Erythroblast (primary cell): ENCODE data around the gene GSTT2B.
"Not testable (repeated sequence)": the region's sequence is repeated elsewhere in the genome, so short reads cannot be mapped to it uniquely, and the experiment has no call there.

Source experiments
- DNase-seq, 2 experiments: peaks; one replicate each; lab custom pipeline; 2025; lab: John Stamatoyannopoulos, UW
- GATA1 ChIP-seq: IDR thresholded peaks from 2 replicates; pipeline ENCODE4 v1.6.1; 2011; ENCODE audit warnings: low read depth, mild to moderate bottlenecking, control low read depth, low read length, moderate library complexity
- POLR2A ChIP-seq: IDR thresholded peaks from 2 replicates; pipeline ENCODE4 v1.6.1; 2011; ENCODE audit warnings: mild to moderate bottlenecking, low read length

The GSTT2B gene

DNA sequence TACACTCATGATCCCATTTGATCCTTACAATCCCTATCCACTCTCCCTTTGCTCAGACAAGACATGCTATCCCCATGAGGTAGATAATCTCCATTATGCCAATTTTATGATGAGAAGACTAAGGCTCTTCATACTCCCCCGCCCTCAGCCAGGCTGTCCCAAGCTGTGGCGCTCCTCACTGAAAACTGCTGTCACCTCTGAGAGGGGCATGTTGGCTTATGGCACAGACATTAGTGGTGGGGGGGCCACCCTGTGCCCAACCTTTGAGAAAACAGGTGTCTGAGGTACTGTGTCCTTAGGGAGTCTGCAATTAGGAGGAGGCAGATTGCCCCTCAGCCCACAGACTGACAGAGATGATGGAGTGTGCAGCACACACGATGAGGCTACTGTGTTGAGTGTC, 8.1 kb upstream of the GSTT2B start:
- TF ChIP-seq POLR2A (no peak), GATA1 (no peak)
- DNase-seq: no peak

DNA sequence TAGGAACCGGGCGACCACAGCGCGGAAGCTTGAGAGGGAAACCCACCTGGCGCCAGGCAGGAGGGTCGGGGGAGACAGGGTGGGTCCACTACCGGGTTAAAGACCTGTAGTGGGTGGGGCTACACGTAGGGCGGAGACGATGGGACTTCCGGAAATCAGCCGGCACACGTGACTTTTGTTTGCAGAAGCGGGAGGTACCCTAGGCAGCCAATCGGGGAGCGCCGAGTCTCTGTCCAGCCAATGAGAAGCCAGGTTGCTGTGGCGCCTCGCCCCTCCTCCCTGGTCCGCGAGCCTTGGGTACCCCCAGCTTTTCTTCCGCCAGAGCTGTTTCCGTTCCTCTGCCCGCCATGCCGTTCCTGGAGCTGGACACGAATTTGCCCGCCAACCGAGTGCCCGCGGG, 5.6 kb upstream of the GSTT2B start, which contains the start of gene DDTL:
DDTL (plus strand) TSS at position 321 of the 400 bp plus-strand sequence; CDS start at position 348, 27 bp downstream.
- not testable (repeated sequence) for DNase-seq

DNA sequence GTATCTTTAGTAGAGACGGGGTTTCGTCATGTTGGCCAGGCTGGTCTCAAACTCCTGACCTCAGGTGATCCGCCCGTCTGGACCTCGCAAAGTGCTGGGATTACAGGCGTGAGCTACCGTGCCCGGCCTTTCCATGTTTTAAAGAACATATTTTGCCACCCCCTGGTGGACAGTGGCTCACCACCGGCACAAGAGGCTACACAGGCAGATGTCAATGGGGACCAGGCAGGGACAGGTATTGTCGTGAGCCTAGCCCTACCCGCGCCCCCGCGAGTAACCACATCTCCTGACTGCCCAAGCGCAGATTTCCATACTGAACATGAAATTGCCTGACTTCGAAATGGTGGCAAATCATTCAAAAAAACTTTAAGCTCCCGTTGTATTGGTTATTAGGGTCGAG, 5.1 kb upstream of the GSTT2B start:
- not testable (repeated sequence) for DNase-seq

DNA sequence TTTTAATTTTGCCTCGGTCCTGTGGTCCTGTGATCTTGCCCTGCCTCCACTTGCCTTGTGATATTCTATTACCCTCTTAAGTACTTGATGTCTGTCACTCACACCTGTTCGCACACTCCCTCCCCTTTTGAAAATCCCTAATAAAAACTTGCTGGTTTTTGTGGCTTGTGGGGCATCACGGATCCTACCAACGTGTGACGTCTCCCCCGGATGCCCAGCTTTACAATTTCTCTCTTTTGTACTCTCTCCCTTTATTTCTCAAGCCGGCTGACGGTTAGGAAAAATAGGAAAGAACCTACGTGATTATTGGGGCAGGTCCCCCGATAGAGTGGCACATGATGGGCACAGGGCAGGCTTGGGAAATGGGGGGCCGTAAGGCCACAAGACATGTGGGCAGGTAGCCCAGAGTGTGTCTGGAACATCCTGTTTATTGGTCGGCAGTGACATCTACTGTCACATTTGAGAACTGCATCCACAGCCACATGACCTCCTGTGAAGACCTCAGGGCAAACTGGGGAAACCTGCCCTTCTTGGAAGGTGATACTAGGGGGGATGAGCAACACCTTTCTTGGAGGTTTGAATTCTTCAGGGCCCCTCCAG, 4.6 kb downstream of the GSTT2B start:
- peak; percentile 69 to 87 for DNase-seq

DNA sequence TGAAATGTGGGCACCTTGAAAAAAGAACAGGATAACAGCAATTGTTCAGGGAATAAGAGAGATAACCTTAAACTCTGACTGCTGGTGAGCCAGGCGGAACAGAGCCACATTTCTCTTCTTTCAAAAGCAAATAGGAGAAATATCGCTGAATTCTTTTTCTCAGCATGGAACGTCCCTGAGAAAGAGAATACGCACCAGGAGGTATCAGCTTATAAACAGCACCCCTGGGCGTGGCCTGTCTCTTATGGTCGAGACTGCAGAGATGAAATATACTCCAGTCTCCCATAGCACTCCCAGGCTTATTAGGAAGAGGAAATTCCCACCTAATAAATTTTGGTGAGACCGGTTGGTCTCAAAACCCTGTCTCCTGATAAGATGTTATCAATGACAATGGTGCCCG, 5.1 kb downstream of the GSTT2B start:
- not testable (repeated sequence) for DNase-seq

DNA sequence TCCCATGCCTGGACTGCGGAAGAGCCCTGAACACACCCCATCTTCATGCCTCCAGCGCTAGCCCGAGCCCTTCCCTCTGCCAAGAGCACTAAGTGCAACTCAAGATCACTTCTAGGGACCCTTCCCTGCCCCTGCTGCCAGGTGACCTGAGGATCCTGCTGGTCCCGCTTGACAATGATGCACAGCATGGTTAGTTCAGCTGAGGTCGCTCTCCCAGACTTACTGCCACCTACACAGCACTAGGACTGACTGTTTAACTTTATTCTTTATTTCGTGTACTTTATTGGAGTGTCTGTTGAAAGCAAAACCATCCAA, 6.0 kb downstream of the GSTT2B start:
- not testable (repeated sequence) for DNase-seq

DNA sequence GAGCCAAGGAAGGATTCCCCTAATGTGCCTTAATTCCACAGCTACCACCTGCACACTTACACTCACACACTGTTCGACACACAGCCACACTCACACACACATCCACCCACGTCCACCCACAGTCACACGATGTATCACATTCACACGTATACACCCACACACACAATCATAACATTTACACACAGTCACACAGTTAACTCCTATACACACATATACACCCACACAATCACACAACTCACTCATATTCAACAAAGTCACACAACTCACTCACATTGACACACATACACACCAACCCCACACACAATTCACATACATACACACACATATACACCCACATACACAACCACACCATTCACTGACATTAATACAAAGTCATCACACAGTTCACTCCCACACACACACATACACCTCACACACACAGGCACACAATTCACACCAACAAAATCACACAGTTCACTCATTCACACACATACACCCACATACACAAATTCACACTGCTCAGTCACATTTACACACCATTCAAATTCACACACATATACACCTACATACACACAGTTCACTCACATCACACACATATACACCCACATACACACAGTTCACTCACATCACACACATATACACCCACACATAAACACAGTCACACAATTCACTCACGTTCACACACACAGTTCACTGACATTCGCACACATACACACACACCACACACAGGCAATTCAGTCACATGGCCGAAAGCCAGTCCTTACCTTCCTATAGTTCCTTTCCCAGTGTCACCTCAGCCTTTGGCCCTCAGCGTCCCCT, 6.6 kb downstream of the GSTT2B start:
- DNase-seq: not testable (repeated sequence)

DNA sequence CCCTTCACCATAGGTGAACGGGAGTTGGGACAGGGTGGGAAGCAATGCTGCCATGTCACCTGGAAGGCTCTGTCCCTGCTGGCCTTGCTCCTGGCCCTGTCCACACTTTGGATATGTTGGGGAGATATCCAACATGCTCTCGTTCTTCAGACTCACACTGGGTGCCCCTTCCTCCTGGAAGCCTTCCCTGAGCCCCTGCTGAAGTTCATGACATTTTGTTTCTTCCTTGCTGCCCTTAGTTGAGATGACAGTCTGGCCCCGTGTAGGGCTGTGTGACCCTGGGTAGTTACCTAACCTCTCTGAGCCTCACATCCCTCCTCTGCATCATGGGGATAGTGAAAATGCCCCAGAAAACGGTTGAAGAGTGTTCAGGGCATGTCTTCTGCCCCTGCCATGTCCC, 7.5 kb downstream of the GSTT2B start:
- DNase-seq: not testable (repeated sequence)

DNA sequence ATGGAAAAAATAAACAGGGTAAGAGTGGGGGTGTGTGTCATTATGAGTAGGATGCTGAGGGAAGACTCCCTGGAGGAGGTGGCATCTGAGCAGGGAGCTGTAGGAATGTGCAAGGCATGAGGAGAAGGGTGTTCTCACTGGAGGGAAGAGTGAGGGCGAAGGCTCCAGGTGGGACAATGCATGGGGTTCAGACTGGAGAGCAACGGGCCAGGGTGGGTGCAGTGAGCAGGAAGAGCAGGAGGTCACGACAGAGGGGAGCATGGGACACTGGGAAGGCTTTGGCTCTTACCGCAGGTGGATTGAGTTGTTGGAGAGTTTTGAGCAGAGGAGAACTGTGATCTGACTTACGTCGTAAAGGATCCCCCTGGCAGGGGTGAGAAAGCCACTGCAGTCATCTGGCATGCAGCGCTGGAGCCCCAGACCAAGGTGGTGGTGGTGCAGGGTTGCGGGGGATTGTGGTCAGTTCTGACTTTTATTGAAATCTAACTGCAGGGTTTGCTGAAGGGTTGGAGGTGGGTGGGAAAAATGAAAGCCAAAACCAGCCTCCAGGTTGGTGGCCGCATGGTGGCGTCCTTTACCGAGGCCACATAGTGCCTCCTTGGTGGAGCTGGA, 8.1 kb downstream of the GSTT2B start:
- not testable (repeated sequence) for DNase-seq

DNA sequence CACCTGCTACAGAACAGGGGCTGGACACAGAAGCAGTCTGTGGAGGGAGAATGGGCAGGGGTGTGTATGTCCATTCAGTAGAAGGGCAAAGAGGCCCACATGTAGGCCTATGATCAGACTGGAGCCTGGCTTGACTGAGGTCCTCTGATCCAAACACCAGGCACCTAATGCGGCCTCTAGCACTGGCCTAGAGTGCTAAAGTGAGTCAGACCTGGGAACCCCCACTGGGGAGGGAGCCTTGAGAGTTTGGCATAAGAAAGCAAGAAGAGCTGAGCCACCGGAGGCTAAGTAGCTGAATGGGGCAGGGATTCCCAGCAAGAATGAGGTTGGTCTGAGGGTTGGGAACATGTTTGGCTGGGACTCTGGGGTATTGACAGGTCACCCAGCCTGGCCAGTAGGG, 9.6 kb downstream of the GSTT2B start:
- not testable (repeated sequence) for DNase-seq

DNA sequence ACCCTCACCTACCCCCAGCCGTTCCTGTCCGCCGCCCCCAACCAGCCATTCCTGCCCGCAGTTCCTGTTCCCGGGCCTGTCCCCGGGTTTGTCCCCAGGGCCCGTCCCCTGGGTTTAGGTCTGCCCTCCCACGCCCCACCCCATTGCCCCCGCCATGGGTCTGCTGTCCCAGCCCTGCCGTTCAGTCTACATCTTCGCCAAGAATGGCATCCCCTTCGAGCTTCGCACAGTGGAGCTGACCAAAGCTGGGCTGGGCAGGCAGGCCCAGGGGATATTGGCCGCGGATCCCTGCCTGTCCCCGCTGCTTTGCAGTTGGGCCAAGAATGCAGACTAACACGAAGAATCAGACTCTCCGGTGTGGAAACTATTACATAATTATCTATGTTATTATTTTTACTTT, 11.2 kb downstream of the GSTT2B start:
- DNase-seq: not testable (repeated sequence)

DNA sequence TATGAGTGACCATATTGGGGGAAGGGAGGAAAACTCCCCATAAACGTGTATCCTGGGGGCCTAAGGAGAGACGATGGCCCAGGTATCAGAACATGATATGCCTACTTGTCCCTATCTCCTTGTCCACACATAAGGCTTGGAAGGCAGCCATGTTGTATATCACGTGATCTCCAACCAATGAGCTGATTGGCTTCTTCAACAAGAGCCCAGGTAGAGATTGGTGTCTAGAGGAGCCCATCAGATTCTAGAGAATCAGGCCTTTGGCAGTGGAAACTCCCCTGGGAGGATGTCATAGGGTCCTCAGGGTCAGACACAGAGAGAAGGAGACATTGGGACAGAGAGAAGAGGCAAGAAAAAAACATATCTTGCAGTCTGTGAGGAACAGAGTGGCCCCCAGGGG, 13.6 kb downstream of the GSTT2B start:
- DNase-seq: peak in 1 of 2 experiments; percentile 73

DNA sequence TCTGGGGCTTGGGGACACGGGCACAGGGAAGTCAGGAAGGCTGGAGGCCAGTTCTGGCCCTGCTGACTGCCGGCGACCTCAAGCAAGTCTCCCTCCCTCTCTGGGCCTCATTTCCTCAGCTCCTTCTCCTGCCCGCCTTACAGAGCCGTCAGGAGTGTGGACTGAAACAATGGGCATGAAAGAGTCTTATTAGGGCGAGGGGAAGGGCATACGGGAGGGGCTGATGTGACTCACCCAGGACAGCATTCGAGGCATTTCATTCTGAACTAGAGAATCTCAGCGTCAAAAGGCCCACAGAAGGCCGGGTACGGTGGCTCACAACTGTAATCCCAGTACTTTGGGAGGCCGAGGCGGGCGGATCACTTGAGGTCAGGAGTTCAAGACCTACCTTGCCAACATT, 20.8 kb downstream of the GSTT2B start:
- not testable (repeated sequence) for DNase-seq

DNA sequence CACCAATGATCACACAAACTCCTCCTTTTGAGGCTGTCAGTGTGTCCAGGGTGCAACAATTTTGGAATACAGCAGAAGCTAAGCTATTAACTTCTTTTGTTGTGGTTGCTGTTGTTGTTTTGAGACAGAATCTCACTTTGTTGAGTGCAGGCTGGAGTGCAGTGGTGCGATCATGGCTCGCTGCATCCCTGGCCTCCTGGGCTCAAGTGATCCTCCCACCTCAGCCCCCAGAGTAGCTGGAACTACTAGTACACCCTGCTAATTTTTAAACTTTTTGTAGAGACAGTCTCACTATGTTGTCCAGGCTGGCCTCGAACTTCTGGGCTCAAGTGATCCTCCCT, 22.0 kb downstream of the GSTT2B start:
- no peak for TF ChIP-seq GATA1
- TF ChIP-seq POLR2A: no peak
- no peak for DNase-seq

DNA sequence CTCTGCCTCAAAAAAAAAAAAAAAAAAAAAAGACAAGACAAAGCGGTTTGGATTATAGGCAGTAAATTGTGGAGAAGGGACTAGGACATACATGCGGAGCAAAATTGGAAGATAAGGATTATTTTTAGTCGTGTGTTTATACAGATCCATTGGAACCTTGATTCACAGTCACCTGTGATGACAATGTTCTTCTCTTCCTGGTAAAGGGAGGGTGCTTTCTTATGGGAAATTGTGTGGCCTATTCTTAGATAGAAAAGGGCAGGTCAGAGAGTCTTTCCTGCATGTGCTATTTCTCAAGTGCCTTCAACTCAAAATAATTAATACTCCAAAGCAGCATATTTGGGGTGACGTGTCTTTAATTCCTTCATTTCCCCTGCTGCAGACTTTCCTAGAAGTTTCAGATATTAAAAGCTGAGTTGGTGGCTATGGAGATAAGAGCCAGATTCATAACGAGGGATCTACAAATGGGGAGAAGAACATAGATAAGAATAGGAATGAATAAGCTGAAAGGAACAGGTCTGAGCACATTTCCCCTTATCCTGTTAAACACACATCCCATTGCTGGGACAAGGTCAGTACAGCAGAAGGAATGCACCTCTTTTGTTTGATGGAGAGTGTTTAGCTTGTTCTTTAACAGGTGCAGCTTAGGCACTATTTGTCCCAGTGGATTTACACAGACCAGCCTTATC, 22.5 kb downstream of the GSTT2B start:
- no peak for DNase-seq

DNA sequence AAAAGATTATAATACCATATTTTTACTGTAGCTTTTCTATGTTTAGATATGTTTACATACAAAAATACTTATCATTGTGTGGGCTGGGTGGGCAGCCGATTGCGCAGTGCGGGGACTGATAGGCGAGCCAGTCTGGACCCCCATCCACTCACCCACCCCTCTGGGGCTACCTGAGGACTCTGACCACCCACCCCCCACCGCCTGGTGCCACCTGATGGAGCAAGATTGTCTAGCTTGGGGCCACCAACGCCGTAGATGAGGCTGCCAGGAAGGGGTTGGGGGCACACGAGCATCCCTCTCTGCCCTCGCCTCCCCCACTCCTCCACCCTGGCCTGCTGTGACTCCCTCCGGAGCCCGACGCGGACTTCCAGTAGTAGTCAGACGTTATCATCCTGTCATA, 34.4 kb downstream of the GSTT2B start:
- TF ChIP-seq GATA1: no peak
- no peak for TF ChIP-seq POLR2A
- DNase-seq: no peak

More for the DNA sequence above, 22.5 kb downstream of the GSTT2B start:
- TF ChIP-seq GATA1: no peak
